GM12801 (cell line): ENCODE results near the gene CUEDC2.

Experiments
- TF ChIP-seq, protein P1 (sequence below): IDR thresholded peaks from one replicate; pipeline ENCODE4 v1.5.1; 2011; ENCODE audit warnings: control low read depth; ENCODE audit not compliant: insufficient read length; ENCODE audit errors: extremely low read depth

Gene CUEDC2

DNA sequence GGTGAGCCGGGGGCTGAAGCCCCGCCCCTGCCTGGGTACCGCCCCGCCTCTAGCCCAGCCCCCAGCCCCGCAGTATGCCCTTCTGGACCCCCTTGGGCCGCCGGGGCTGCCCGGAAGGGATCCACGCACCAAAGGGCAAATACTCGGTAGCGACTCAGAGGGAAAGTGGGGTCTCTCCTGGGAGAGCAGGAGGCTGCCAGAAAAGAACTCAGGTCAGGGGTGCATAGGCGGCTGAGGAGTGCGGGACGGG is 10.9 kb downstream of the CUEDC2 start:
- TF ChIP-seq, protein P1, sequence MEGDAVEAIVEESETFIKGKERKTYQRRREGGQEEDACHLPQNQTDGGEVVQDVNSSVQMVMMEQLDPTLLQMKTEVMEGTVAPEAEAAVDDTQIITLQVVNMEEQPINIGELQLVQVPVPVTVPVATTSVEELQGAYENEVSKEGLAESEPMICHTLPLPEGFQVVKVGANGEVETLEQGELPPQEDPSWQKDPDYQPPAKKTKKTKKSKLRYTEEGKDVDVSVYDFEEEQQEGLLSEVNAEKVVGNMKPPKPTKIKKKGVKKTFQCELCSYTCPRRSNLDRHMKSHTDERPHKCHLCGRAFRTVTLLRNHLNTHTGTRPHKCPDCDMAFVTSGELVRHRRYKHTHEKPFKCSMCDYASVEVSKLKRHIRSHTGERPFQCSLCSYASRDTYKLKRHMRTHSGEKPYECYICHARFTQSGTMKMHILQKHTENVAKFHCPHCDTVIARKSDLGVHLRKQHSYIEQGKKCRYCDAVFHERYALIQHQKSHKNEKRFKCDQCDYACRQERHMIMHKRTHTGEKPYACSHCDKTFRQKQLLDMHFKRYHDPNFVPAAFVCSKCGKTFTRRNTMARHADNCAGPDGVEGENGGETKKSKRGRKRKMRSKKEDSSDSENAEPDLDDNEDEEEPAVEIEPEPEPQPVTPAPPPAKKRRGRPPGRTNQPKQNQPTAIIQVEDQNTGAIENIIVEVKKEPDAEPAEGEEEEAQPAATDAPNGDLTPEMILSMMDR: no peak

DNA sequence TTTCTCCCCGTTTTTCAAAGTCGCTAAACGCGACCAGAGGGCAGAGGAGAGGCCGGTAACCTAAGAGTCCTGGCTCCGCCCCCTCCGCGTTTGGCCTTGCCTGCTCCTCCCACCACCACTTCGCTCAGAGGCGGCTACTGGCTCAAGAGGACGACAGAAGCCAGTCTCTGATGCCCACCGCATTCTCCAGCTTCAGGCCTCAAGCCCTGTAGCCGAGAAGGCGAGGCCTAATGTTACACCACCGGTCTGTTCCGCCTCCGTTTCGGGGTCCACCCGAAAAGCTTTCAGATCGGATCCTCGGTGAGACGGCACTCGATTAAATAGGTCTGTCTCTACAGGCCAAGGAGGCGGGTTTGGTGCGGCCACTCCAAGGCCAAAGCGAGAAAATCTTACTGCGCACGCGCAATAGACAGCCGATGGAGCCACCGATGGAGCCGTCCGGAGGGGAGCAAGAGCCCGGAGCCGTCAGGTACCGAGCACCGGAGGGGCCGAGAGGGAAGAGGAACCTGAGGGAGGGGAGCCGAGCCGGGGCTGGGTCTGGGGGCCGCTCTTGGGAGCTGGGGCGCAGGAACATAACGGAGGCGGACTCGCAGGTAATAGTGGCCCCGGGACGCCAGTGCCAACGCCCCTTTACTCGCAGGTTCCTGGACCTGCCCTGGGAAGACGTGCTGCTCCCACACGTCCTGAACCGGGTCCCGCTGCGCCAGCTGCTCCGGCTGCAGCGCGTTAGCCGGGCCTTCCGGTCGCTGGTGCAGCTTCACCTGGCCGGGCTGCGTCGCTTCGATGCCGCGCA is 11.5 kb downstream of the CUEDC2 start, which contains the start of gene FBXL15:
Gene FBXL15, plus strand, starts transcription at position 123 of the 793 bp plus-strand sequence. Its CDS starts 294 bp downstream, at position 417.
- TF ChIP-seq, protein P1: no peak

DNA sequence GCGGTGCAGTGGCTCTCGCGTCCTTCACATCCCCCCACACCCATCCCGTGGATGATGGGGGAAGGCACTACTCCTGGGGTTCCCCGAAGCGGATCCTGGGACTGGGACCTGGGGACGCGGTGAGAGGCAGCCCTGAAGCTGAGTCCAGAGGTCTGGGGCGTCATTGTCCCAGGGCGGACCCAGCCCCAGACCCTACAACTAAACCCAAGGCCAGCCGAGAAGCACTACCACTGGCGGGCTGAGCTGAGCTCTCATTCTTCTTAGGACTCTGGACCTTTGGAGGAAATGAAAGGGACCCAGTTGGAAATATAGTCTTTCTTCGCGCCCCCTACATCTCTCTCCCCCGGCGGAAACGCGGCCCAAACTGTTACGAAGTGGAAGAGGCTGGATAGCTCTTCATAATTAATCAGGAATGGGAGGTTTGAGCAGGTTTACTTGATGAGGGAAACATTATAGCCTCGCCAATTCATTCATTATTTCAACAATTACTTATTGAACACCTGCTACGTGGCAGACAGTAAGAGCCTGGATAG is 12.1 kb downstream of the CUEDC2 start:
- TF ChIP-seq, protein P1: no peak

DNA sequence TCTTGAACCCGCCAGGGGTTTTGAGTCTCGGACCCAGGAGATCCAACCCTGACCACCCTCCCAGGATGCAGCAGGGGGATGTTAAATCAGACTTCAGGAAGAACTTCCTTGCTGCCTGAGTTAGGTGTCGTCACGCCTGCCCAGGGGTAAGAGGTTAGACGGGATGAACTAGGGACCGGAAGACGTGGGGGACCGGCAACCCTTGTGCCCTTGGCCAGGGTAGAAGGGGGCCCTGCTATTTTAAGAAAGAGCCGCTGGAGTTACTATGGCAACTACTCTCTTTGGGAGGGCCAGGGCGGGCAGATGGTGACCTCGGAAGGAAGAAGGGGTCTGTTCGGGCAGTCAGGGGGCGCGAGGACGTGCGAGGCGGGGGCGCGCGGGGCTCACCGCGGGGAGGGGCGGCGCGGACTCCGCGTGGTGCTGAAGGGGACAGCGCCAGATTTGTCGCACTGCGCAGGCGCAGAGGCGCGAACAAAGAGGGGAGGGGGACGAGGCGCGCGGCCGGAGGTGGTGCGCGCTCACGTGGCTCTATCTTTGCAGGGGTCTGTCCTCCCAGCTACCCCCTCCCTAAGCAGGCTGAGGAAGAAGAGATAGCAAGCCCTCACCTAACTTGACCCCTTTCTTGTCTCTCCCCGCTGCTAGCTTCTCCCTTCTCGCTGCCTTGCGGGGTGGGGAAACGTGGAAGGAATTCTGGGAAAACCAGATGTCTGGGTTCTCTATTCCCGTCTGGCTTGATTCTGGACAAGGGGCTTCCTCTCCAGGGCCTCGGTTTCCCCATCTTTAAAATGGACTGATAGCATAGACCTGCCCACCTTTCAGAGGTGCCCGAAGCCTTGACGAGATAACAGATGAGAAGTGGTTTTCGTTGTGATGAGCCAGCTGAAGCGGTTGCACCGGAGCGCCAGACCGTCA is 12.8 kb downstream of the CUEDC2 start:
- TF ChIP-seq, protein P1: no peak

DNA sequence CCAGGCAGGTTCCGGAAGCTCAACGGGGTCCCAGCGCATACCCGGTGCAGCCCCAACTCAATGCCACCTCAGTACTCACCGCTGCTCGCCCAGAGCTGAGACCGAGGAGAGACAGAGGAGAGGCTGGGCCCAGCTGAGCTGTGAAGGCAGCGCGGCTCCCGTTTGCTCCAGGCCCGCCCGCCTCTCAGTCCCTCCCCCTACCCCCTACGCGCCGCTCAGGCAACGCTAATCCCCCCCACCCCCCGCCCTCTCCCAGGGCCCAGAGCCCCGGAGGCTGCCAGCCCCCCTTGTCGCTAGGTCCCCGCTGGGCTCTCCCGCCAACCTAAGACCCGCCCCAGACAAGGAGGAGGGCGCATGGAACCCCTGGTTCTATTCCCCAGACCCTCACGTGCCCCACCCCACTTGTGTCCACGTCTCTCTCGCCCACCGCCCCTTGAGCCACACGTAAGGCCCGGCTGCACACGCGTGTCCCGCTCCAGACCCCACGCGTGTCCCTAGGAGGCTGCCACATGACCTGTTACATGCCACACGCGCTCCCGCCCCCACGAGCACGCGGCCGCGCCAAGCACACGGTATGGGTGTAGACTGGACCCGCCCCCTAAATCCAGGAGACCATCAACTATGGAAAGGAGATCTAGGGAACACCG is 13.6 kb downstream of the CUEDC2 start, which contains the start of gene PSD:
Gene PSD, minus strand, starts transcription at position 164 of the 647 bp plus-strand sequence. CDS start 1,747 bp downstream, outside the sequence.
- TF ChIP-seq, protein P1: no peak

DNA sequence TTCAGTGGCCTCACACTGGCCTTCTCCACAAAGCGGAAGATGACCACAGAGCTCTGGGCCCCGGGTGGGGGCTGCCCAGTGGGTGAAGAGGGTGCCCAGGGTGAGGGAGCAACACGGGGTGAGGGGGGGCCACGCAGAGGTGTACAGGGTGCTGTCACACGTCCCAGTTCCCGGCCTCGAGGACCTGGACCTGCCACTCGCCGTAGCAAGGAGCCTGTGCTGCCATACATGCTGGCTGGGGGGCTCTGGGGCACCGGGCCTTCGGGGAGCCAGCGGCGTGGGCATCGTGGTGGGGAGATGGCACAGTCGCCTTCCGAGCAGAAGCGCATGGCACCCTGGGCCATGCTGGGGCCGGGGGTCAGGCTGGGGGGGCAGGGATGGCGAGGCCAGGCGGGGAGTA is 15.7 kb downstream of the CUEDC2 start:
- TF ChIP-seq, protein P1: no peak

DNA sequence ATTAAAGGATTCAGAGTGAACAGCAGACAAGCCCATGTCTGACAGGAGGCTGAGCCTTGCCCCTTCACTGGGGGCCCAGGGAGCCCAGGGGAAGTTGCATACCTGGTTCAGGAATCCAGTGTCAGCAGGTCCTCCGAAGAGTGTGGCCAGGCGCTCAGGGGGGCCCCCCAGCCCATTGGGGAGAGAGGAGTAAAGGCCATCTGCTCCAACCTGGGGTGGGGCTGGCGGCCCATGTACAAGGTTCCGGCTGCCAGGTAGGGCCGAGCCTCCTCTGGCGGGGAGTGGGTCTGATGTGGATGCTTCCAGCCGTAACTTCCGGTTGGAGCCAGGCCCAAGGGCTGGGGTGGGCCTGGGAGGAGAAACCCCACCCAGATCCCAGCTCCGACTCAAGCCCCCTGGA is 16.1 kb downstream of the CUEDC2 start:
- TF ChIP-seq, protein P1: no peak
